Activated naive CD4-positive, alpha-beta T cell treated with anti-CD3 and anti-CD28 coated beads, Interleukin-2, amount 50 U/mL, for 72 hours (primary cell): ENCODE data around the gene SLC25A3. TPM values are rescaled to one million over a fixed set of nuclear protein-coding genes. Genes with fewer than 3 reads are reported as not detected.
"Not testable (repeated sequence)": the region's sequence is repeated elsewhere in the genome, so short reads cannot be mapped to it uniquely, and the experiment has no call there.

Source experiments
- ATAC-seq, 2 donors: fragments of 150-1000 bp; cut with Tn5 transposase; 2 replicates each; pipeline ENCODE4 v1.10.0; 2021; ENCODE audit warnings: mild to moderate bottlenecking in 2 of 2, moderate library complexity in 2 of 2
- DNase-seq, 2 donors: peaks; one replicate each; pipeline ENCODE4 v3.0.0; 2021 to 2022; ENCODE audit warnings: low spot score in 2 of 2
- H3K27ac Mint-ChIP-seq, 2 donors: one replicate each; pipeline ENCODE4 v1.8.0; 2022; ENCODE audit warnings: mild to moderate bottlenecking in 2 of 2, mixed read lengths in 2 of 2
- H3K36me3 Mint-ChIP-seq, 2 donors: one replicate each; pipeline ENCODE4 v1.8.0; 2022; ENCODE audit warnings: mixed read lengths in 2 of 2
- H3K9me3 Mint-ChIP-seq, 2 donors: one replicate each; pipeline ENCODE4 v1.8.0; 2022; ENCODE audit warnings: mixed read lengths in 2 of 2
- total RNA-seq, 2 donors: library from RNA; stranded (reverse); gene quantifications; one replicate each; pipeline ENCODE4 v1.2.3, GENCODE V29; 2022

Gene SLC25A3
- total RNA-seq, 2 donors from 2014 or later = 563 to 791 TPM

DNA sequence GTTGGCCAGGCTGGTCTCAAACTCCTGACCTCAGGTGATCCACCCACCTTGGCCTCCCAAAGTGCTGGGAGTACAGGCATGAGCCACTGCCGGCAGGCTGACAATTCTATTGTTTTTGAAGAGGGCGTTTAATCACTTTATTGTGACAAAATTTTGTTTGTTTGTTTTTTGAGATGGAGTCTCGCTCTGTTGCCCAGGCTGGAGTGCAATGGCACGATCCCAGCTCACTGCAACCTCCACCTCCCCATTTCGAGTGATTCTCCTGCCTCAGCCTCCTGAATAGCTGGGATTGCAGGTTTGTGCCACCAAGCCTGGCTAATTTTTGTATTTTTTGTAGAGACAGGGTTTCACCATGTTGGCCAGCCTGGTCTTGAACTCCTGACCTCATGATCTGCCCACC, 49.3 kb downstream of the SLC25A3 start:
- not testable (repeated sequence) for ATAC-seq, H3K9me3 Mint-ChIP-seq, DNase-seq
- H3K36me3 Mint-ChIP-seq = peaks cover 6 to 20% of the 10 kb centered on the region in 2 donors
- H3K27ac Mint-ChIP-seq = peak overlapping the region in 1 of 2 donors; percentile 87

DNA sequence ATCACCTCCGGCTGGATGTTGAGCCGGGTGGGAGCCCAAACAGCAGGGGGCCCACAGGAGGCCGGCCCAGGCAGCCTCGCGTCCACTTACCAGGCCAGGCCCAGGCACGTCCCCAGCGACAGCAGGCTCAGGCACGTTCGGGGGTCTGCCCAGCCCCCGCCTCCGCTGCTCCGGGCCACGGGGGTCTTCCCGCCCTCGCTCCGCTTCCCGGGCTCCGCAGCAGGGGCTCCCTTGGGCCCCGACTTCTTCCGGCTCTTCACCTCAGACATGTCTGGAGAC, 50.9 kb downstream of the SLC25A3 start:
- peak overlapping the region; percentile 69 to 96 for H3K27ac Mint-ChIP-seq
- no peak for DNase-seq
- no peaks in the 10 kb centered on the region for H3K9me3 Mint-ChIP-seq
- H3K36me3 Mint-ChIP-seq = peaks cover 6 to 21% of the 10 kb centered on the region in 2 donors
- ATAC-seq = peak; percentile 14 to 21

- H3K9me3 Mint-ChIP-seq = no peaks in the 10 kb centered on the region
- DNase-seq (peak; percentile 97 to 99), ATAC-seq (peak; percentile 88 to 93)
- H3K27ac Mint-ChIP-seq = peak within 1 kb of the TSS; percentile 69 to 96
- H3K36me3 Mint-ChIP-seq = peaks cover 6 to 27% of the 10 kb centered on the region in 2 donors
These were observed 51.5 kb downstream of the SLC25A3 start, which contains the start of the genes APAF1 and IKBIP for GRCh38 chr12:98644712-98645571. APAF1 (plus strand) TSS chr12:98645290; CDS start chr12:98648360, 3,070 bp downstream. IKBIP (minus strand) TSS chr12:98644788; CDS start chr12:98644701, 87 bp downstream.

- Mint-ChIP-seq H3K27ac (peak overlapping the region; percentile 65 to 69), H3K9me3 (no peaks in the 10 kb centered on the region), H3K36me3 (peaks cover 6 to 27% of the 10 kb centered on the region in 2 donors)
- DNase-seq (peak in 1 of 2 donors; percentile 59), ATAC-seq (no peak)
These were observed 52.1 kb downstream of the SLC25A3 start for GRCh38 chr12:98645572-98646067.

DNA sequence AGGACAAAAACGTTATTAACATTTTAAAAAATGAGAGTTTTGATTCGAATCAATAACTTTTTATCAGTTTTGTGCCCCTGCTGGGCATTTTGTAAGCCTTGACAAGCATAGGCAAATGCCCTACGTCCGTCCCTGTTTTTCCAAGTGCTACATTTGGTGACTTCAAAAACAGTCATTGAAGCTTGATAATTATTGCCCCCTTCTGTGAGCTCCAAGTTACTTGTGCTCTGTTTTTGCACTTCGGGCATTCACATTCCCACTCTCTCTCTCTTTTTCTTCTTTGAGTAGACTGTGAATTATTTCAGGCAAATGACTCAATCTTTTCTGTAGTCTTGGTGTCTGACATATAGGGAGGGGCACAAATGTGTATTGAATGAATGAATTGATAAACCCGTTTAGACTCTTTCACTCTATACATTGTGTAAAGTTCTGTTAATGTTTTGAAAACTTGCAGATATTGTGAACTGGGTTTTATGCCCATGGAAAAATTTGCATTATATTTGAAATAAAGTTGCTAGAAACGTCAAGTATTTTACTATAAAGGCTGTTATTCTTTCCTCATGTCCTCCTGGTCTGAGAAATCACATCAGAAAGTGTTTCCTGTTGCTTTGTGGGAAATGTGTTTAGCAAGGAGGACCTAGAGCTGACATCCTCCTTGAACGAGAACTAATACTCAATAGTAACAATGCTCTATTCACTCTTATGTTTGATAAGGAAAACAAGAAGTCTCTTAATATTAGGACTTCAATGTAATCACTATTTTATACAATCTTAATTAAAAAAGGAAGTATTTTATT, 53.0 kb downstream of the SLC25A3 start:
- ATAC-seq = no peak
- peak overlapping the region; percentile 1 to 69 for H3K27ac Mint-ChIP-seq
- no peak for DNase-seq
- H3K9me3 Mint-ChIP-seq = no peaks in the 10 kb centered on the region
- peaks cover 6 to 27% of the 10 kb centered on the region in 2 donors for H3K36me3 Mint-ChIP-seq

GRCh38 chr12:98651328-98651727, 57.8 kb downstream of the SLC25A3 start:
- DNase-seq (no peak), ATAC-seq (no peak)
- peaks cover 0 to 11% of the 10 kb centered on the region in 2 donors for H3K36me3 Mint-ChIP-seq
- no peaks in the 10 kb centered on the region for H3K9me3 Mint-ChIP-seq
- no peak overlapping the region for H3K27ac Mint-ChIP-seq

DNA sequence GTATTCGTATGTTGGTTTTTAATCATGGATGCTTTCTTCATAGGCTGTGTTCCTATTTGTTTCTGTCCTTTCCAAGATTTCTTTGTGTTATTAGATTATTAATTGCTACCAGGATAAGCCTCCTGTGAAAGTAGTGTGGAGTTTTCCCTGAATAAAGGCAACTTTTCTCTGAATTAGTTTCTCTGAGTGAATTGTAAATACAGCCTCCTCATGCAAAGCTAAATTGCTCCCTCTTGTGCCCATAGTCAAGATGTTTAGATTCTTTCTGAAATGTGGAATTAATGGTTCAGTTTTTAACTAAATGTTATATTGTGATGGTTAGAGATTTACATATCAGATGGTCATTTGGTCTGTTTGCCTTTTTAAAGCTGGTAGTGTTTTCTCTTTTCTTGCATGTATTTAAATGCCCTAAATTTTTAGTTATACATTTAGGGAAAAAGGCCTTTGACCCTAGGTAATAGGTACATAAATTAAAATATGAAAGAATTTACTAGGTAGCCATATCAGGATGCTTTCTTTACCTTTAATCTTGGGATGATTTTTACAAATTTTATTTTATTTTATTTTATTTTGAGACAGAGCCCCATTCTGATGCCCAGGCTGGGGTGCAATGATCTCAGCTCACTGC, 60.5 kb downstream of the SLC25A3 start:
- no peak overlapping the region for H3K27ac Mint-ChIP-seq
- H3K9me3 Mint-ChIP-seq = no peaks in the 10 kb centered on the region
- no peak for DNase-seq
- ATAC-seq = no peak
- H3K36me3 Mint-ChIP-seq = peaks cover 0 to 7% of the 10 kb centered on the region in 2 donors

Other genes with a start within 250 kb of the SLC25A3 start
- gene TMPO, start 78.1 kb upstream of the SLC25A3 start, total RNA-seq = 100 to 1,000 TPM; 294 to 438 TPM
- gene IKBIP, start 51.1 kb downstream of the SLC25A3 start, total RNA-seq = 10 to 100 TPM; 12.8 to 28.2 TPM
- 10 to 100 TPM; 31.4 to 33.1 TPM for gene APAF1, start 51.6 kb downstream of the SLC25A3 start, total RNA-seq